Astrocyte (in vitro differentiated cells and primary cell): Measurements from ENCODE around the gene GLB1L2.

ENCODE experiments used
- EZH2 ChIP-seq: IDR thresholded peaks from 2 replicates; pipeline ENCODE4 v1.6.1; 2012; ENCODE audit warnings: mild to moderate bottlenecking, low read length, inconsistent platforms; ENCODE audit not compliant: insufficient read depth
- TF ChIP-seq, protein P1 (sequence below): IDR thresholded peaks from 2 replicates; pipeline ENCODE4 v1.5.1; 2011; ENCODE audit warnings: low read depth, mild to moderate bottlenecking, inconsistent platforms, low read length, moderate library complexity; ENCODE audit not compliant: insufficient read depth

DNA sequence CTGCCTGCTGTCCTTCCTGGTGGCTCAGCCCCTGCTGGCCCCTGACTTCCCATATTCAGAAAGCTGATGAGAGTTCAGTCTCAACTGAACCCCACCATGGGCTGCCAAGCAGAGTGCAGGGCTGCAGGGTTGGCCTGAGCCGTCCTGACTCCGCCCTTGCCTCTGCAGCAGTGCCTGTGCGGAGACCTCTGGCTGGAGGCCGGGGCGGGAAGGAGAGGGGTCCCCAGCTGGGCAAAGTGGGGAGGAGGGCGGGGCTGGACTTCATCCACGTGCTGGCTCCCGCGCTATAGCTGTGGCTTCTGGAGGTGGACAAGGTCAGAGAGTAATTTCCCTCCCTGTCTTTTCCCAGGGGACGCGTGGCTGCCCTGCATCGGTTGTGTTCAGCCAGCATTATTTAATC, 42.0 kb upstream of the GLB1L2 start:
- TF ChIP-seq, protein P1, sequence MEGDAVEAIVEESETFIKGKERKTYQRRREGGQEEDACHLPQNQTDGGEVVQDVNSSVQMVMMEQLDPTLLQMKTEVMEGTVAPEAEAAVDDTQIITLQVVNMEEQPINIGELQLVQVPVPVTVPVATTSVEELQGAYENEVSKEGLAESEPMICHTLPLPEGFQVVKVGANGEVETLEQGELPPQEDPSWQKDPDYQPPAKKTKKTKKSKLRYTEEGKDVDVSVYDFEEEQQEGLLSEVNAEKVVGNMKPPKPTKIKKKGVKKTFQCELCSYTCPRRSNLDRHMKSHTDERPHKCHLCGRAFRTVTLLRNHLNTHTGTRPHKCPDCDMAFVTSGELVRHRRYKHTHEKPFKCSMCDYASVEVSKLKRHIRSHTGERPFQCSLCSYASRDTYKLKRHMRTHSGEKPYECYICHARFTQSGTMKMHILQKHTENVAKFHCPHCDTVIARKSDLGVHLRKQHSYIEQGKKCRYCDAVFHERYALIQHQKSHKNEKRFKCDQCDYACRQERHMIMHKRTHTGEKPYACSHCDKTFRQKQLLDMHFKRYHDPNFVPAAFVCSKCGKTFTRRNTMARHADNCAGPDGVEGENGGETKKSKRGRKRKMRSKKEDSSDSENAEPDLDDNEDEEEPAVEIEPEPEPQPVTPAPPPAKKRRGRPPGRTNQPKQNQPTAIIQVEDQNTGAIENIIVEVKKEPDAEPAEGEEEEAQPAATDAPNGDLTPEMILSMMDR, result no peak
- TF ChIP-seq EZH2, result no peak
